HEK293 (cell line): ENCODE measurements around the gene ARHGEF40.

Source experiments
- CTCF ChIA-PET: fragments of 350-600 bp; formaldehyde crosslinking; extraction: SDS; loops from one replicate; lab custom pipeline; 2021; ENCODE audit warnings: antibody characterized with exemption; lab: Yijun Ruan, JAX
- POLR2A ChIA-PET: fragments of 300-600 bp; formaldehyde crosslinking; extraction: SDS; loops from one replicate; lab custom pipeline; 2020; ENCODE audit warnings: antibody characterized with exemption, inconsistent platforms; lab: Yijun Ruan, JAX
- H3K27ac ChIP-seq: fragments of 200-500 bp; sonication (Bioruptor generic); 2 replicates; pipeline ENCODE4 v1.5.1; 2014; ENCODE audit warnings: low read depth, low read length, control low read depth, inconsistent platforms; ENCODE audit errors: extremely low read depth
- H3K36me3 ChIP-seq, 2 experiments: fragments of 200-500 bp in 1 of 2; sonication (Bioruptor generic) in 1 of 2; 1 replicate in 1 of 2; 2 replicates in 1 of 2; pipeline ENCODE4 v1.5.1; 2014 to 2017; ENCODE audit warnings: inconsistent platforms in 2 of 2, low read length in 2 of 2; ENCODE audit not compliant: control insufficient read depth in 2 of 2, insufficient read depth in 1 of 2
- H3K4me1 ChIP-seq: fragments of 200-500 bp; sonication (Bioruptor generic); 2 replicates; pipeline ENCODE4 v1.5.1; 2014; ENCODE audit warnings: mild to moderate bottlenecking, low read length, inconsistent platforms; ENCODE audit not compliant: control insufficient read depth, insufficient read depth
- H3K4me3 ChIP-seq: 2 replicates; pipeline ENCODE4 v1.5.1; 2011; ENCODE audit warnings: low read depth, mild to moderate bottlenecking, control low read depth, low read length, moderate library complexity
- H3K9me3 ChIP-seq: fragments of 200-500 bp; sonication (Bioruptor generic); 2 replicates; pipeline ENCODE4 v1.5.1; 2014; ENCODE audit warnings: low read depth, low read length, inconsistent platforms; ENCODE audit not compliant: control insufficient read depth, insufficient read depth
- ATF2 ChIP-seq: fragments of 450-650 bp; formaldehyde crosslinking; IDR thresholded peaks from 2 replicates; pipeline ENCODE4 v1.5.1; 2016; ENCODE audit warnings: missing biosample characterization, missing genetic modification characterization, low read depth
- BCL6B ChIP-seq: fragments of 450-650 bp; formaldehyde crosslinking; IDR thresholded peaks from 2 replicates; pipeline ENCODE4 v1.5.1; 2017; ENCODE audit warnings: missing biosample characterization, missing genetic modification characterization
- MEIS1 ChIP-seq: sonication (generic); formaldehyde crosslinking; IDR thresholded peaks from 2 replicates; pipeline ENCODE4 v1.8.1; 2022; ENCODE audit warnings: missing genetic modification reagents, mild to moderate bottlenecking, borderline replicate concordance
- MYNN ChIP-seq: fragments of 450-650 bp; formaldehyde crosslinking; IDR thresholded peaks from 2 replicates; pipeline ENCODE4 v1.5.1; 2016; ENCODE audit warnings: missing biosample characterization, missing genetic modification characterization, borderline replicate concordance
- REST ChIP-seq: fragments of 450-650 bp; formaldehyde crosslinking; IDR thresholded peaks from 2 replicates; pipeline ENCODE4 v1.5.1; 2016; ENCODE audit warnings: missing biosample characterization, missing genetic modification characterization
- ZBTB1 ChIP-seq: fragments of 450-650 bp; formaldehyde crosslinking; IDR thresholded peaks from 2 replicates; pipeline ENCODE4 v1.5.1; 2016; ENCODE audit warnings: missing biosample characterization, missing genetic modification characterization
- ZNF26 ChIP-seq: fragments of 450-650 bp; formaldehyde crosslinking; IDR thresholded peaks from 2 replicates; pipeline ENCODE4 v1.5.1; 2016; ENCODE audit warnings: missing biosample characterization, missing genetic modification characterization
- ZNF354C ChIP-seq: fragments of 450-650 bp; formaldehyde crosslinking; IDR thresholded peaks from 2 replicates; pipeline ENCODE4 v1.5.1; 2016; ENCODE audit warnings: missing biosample characterization, missing genetic modification characterization, low read depth, borderline replicate concordance
- ZNF488 ChIP-seq: fragments of 450-650 bp; formaldehyde crosslinking; IDR thresholded peaks from 2 replicates; pipeline ENCODE4 v1.5.1; 2016; ENCODE audit warnings: missing biosample characterization, missing genetic modification characterization
- ZNF544 ChIP-seq: fragments of 450-650 bp; formaldehyde crosslinking; IDR thresholded peaks from 2 replicates; pipeline ENCODE4 v1.5.0; 2017; ENCODE audit warnings: missing biosample characterization, missing genetic modification characterization
- ZNF596 ChIP-seq: fragments of 450-650 bp; IDR thresholded peaks from 2 replicates; pipeline ENCODE4 v1.5.0; 2018; ENCODE audit warnings: missing biosample characterization, mild to moderate bottlenecking, missing genetic modification characterization, moderate library complexity

Gene ARHGEF40

GRCh38 chr14:21041676-21042433, 28.2 kb upstream of the ARHGEF40 start, which contains the start of gene RNASE7:
TSS of gene RNASE7 (plus strand) at chr14:21042362. CDS start at chr14:21042993, 631 bp downstream.
- TF ChIP-seq MEIS1 (CRISPR knock-in tag): no peak
- Histone ChIP-seq H3K4me3 (no peak within 1 kb of the TSS), H3K4me1 (no peaks in the 10 kb centered on the region), H3K36me3 (no peaks in the 10 kb centered on the region), H3K27ac (no peak within 1 kb of the TSS), H3K9me3 (no peaks in the 10 kb centered on the region)
- ChIA-PET CTCF (interaction anchor here (0.6 to 7.0 kb wide), 7 partner anchors 10 to 351 kb away, joined by 3 to 206 read pairs (median 6); no protein-coding TSS in a partner anchor), POLR2A (no interaction called here)

- POLR2A ChIA-PET: no interaction called here
- H3K27ac ChIP-seq: no peak overlapping the region
- no peak overlapping the region for H3K4me3 ChIP-seq
- no peaks in the 10 kb centered on the region for H3K4me1 ChIP-seq
- H3K9me3 ChIP-seq: no peaks in the 10 kb centered on the region
- TF ChIP-seq ATF2: 0 out of 2 replicates have a peak, but pooled peaks have one; percentile 5
- no peak for TF ChIP-seq ZNF596
- TF ChIP-seq, all 188 proteins: peak for 1
- H3K36me3 ChIP-seq: no peaks in the 10 kb centered on the region
- CTCF ChIA-PET: interaction anchor here (0.7 to 7.0 kb wide), 7 partner anchors 10 to 333 kb away, joined by 3 to 206 read pairs (median 6); no protein-coding TSS in a partner anchor
These were observed 27.2 kb upstream of the ARHGEF40 start for GRCh38 chr14:21042918-21043317.

- H3K36me3 ChIP-seq: no peaks in the 10 kb centered on the region
- H3K9me3 ChIP-seq: no peaks in the 10 kb centered on the region
- H3K4me1 ChIP-seq: no peaks in the 10 kb centered on the region
- no peak overlapping the region for H3K4me3 ChIP-seq
- ChIA-PET POLR2A (no interaction called here), CTCF (interaction anchor here (0.6 to 7.0 kb wide), 11 partner anchors 10 to 220 kb away, joined by 3 to 206 read pairs (median 4); partner anchors contain the start of gene TMEM253)
- TF ChIP-seq ZNF544 (tag by site-specific recombination) (no peak), ZNF488 (no peak), ZNF26 (tag by site-specific recombination) (no peak), ZBTB1 (tag by site-specific recombination) (no peak), MYNN (tag by site-specific recombination) (no peak), BCL6B (tag by site-specific recombination) (no peak), REST (no peak), ZNF354C (no peak)
- no peak overlapping the region for H3K27ac ChIP-seq
These were observed 26.6 kb upstream of the ARHGEF40 start for GRCh38 chr14:21043387-21043973.
